K562 (cell line): Measurements from ENCODE around the gene MAGEA4.

ENCODE experiments used
- ATF1 ChIP-seq, 2 experiments: fragments of 450-650 bp in 1 of 2; IDR thresholded peaks; 2 replicates each; pipeline ENCODE4 v1.6.1; 2016; ENCODE audit warnings: missing compliant biosample characterization in 1 of 2, missing genetic modification characterization in 1 of 2
- CHD2 ChIP-seq: IDR thresholded peaks from 2 replicates; pipeline ENCODE4 v1.6.1; 2011; ENCODE audit warnings: low read depth, low read length
- EZH2 ChIP-seq: IDR thresholded peaks from 2 replicates; pipeline ENCODE4 v1.6.1; 2012; ENCODE audit warnings: low read depth, mild to moderate bottlenecking, inconsistent platforms, low read length, borderline replicate concordance
- NR2C2 ChIP-seq, 2 experiments: fragments of 200-800 bp in 1 of 2; sonication (Bioruptor generic) in 1 of 2; sonication (generic) in 1 of 2; formaldehyde crosslinking in 1 of 2; IDR thresholded peaks; 2 replicates each; pipeline versions ENCODE4 v1.6.1 to v1.8.0; 2016 to 2022; ENCODE audit warnings: mild to moderate bottlenecking in 1 of 2, missing compliant biosample characterization in 1 of 2, missing genetic modification characterization in 1 of 2, missing genetic modification reagents in 1 of 2
- SP1 ChIP-seq: sonication (generic); formaldehyde crosslinking; IDR thresholded peaks from 2 replicates; pipeline ENCODE4 v1.8.1; 2022; ENCODE audit warnings: mild to moderate bottlenecking, missing genetic modification reagents
- ZFP1 ChIP-seq: fragments of 450-650 bp; formaldehyde crosslinking; IDR thresholded peaks from 2 replicates; pipeline ENCODE4 v1.4.0; 2020; ENCODE audit warnings: mild to moderate bottlenecking, mixed read lengths
- ZNF217 ChIP-seq: sonication (generic); formaldehyde crosslinking; IDR thresholded peaks from 2 replicates; pipeline ENCODE4 v1.8.0; 2022; ENCODE audit warnings: mild to moderate bottlenecking, missing genetic modification reagents
- ZNF239 ChIP-seq: fragments of 250-450 bp; sonication (Bioruptor Pico); IDR thresholded peaks from 2 replicates; pipeline ENCODE4 v1.4.0; 2020; ENCODE audit warnings: mild to moderate bottlenecking
- TF ChIP-seq, protein P1 (sequence below), 3 experiments: IDR thresholded peaks in 2 of 3; conservative IDR thresholded peaks in 1 of 3; 2 replicates each; pipeline ENCODE4 v1.5.1; 2011 to 2012; ENCODE audit warnings: low read length in 3 of 3, mild to moderate bottlenecking in 3 of 3, control low read depth in 2 of 3, improper control_type of control experiment in 1 of 3, inconsistent platforms in 1 of 3, low read depth in 1 of 3, mixed read lengths in 1 of 3, moderate library complexity in 1 of 3; ENCODE audit not compliant: insufficient read depth in 2 of 3
- TF ChIP-seq, protein P2 (sequence below), 2 experiments: fragments of 450-650 bp; IDR thresholded peaks; 2 replicates each; pipeline ENCODE4 v1.6.1; 2016
- TF ChIP-seq, protein P3 (sequence below), 2 experiments: fragments of 150-350 bp in 1 of 2; IDR thresholded peaks; 2 replicates each; pipeline ENCODE4 v1.6.1; 2012 to 2016; ENCODE audit warnings: low read depth in 2 of 2, low read length in 2 of 2, mild to moderate bottlenecking in 1 of 2, moderate library complexity in 1 of 2
- TF ChIP-seq, protein P4 (sequence below): fragments of 450-650 bp; IDR thresholded peaks from 2 replicates; pipeline ENCODE4 v1.6.1; 2017; ENCODE audit warnings: mild to moderate bottlenecking, moderate library complexity

DNA sequence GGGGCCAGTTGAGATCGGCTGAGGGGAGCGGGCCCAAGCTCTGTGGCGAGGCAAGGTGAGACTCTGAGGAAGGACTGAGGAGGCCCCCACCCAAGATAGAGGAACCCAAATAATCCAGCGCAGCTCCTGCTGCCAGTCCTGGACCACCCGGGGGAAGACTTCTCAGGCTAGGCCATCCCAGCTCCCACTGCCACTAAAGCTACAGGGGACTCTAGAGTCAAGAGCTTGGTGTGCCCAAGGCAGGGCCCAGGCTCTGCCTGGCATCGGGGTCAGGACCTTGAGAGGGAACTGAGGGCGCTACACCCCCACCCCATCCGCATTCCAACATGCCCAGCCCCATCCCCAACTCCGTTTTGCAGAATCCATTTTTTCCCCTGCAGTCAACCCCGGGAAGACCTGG lies 8.6 kb downstream of the MAGEA4 start:
- TF ChIP-seq, protein P1, sequence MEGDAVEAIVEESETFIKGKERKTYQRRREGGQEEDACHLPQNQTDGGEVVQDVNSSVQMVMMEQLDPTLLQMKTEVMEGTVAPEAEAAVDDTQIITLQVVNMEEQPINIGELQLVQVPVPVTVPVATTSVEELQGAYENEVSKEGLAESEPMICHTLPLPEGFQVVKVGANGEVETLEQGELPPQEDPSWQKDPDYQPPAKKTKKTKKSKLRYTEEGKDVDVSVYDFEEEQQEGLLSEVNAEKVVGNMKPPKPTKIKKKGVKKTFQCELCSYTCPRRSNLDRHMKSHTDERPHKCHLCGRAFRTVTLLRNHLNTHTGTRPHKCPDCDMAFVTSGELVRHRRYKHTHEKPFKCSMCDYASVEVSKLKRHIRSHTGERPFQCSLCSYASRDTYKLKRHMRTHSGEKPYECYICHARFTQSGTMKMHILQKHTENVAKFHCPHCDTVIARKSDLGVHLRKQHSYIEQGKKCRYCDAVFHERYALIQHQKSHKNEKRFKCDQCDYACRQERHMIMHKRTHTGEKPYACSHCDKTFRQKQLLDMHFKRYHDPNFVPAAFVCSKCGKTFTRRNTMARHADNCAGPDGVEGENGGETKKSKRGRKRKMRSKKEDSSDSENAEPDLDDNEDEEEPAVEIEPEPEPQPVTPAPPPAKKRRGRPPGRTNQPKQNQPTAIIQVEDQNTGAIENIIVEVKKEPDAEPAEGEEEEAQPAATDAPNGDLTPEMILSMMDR (IDR thresholded peaks at IDR 0.05 in 2 of 3, conservative IDR thresholded peaks at IDR 0.05 in 1 of 3; ENCODE audit: insufficient read depth in 2 of 3, low read depth in 1 of 3, low read length in 3 of 3), result no peak
- TF ChIP-seq, protein P2, sequence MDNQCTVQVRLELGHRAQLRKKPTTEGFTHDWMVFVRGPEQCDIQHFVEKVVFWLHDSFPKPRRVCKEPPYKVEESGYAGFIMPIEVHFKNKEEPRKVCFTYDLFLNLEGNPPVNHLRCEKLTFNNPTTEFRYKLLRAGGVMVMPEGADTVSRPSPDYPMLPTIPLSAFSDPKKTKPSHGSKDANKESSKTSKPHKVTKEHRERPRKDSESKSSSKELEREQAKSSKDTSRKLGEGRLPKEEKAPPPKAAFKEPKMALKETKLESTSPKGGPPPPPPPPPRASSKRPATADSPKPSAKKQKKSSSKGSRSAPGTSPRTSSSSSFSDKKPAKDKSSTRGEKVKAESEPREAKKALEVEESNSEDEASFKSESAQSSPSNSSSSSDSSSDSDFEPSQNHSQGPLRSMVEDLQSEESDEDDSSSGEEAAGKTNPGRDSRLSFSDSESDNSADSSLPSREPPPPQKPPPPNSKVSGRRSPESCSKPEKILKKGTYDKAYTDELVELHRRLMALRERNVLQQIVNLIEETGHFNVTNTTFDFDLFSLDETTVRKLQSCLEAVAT (IDR thresholded peaks at IDR 0.05), result no peak
- TF ChIP-seq, protein P3, sequence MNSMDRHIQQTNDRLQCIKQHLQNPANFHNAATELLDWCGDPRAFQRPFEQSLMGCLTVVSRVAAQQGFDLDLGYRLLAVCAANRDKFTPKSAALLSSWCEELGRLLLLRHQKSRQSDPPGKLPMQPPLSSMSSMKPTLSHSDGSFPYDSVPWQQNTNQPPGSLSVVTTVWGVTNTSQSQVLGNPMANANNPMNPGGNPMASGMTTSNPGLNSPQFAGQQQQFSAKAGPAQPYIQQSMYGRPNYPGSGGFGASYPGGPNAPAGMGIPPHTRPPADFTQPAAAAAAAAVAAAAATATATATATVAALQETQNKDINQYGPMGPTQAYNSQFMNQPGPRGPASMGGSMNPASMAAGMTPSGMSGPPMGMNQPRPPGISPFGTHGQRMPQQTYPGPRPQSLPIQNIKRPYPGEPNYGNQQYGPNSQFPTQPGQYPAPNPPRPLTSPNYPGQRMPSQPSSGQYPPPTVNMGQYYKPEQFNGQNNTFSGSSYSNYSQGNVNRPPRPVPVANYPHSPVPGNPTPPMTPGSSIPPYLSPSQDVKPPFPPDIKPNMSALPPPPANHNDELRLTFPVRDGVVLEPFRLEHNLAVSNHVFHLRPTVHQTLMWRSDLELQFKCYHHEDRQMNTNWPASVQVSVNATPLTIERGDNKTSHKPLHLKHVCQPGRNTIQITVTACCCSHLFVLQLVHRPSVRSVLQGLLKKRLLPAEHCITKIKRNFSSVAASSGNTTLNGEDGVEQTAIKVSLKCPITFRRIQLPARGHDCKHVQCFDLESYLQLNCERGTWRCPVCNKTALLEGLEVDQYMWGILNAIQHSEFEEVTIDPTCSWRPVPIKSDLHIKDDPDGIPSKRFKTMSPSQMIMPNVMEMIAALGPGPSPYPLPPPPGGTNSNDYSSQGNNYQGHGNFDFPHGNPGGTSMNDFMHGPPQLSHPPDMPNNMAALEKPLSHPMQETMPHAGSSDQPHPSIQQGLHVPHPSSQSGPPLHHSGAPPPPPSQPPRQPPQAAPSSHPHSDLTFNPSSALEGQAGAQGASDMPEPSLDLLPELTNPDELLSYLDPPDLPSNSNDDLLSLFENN (IDR thresholded peaks at IDR 0.05; ENCODE audit: low read depth in 2 of 2, low read length in 2 of 2), result no peak
- TF ChIP-seq SP1, result no peak
- no peak for TF ChIP-seq ZNF217 (CRISPR knock-in tag)
- no peak for TF ChIP-seq CHD2
- TF ChIP-seq, protein P4, sequence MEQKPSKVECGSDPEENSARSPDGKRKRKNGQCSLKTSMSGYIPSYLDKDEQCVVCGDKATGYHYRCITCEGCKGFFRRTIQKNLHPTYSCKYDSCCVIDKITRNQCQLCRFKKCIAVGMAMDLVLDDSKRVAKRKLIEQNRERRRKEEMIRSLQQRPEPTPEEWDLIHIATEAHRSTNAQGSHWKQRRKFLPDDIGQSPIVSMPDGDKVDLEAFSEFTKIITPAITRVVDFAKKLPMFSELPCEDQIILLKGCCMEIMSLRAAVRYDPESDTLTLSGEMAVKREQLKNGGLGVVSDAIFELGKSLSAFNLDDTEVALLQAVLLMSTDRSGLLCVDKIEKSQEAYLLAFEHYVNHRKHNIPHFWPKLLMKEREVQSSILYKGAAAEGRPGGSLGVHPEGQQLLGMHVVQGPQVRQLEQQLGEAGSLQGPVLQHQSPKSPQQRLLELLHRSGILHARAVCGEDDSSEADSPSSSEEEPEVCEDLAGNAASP, result no peak
- TF ChIP-seq EZH2, result no peak
- no peak for TF ChIP-seq NR2C2 (CRISPR knock-in tag; IDR thresholded peaks at IDR 0.05)
- no peak for TF ChIP-seq NR2C2 (tag; IDR thresholded peaks at IDR 0.05)
- no peak for TF ChIP-seq ZFP1 (CRISPR knock-in tag)
- TF ChIP-seq ATF1 (CRISPR knock-in tag; IDR thresholded peaks at IDR 0.05), result no peak
- TF ChIP-seq ATF1 (tag; IDR thresholded peaks at IDR 0.05), result no peak
- no peak for TF ChIP-seq ZNF239 (CRISPR knock-in tag)
